Endodermal cell (in vitro differentiated cells): ENCODE data around the gene RPL29. TPM values are rescaled to one million over a fixed set of nuclear protein-coding genes. Genes with fewer than 3 reads are reported as not detected.

Experiments used
- DNase-seq: peaks from one replicate; pipeline ENCODE4 v3.0.0-alpha.2; 2017
- H3K27ac ChIP-seq: 2 replicates; pipeline ENCODE4 v1.5.1; 2013; ENCODE audit warnings: mild to moderate bottlenecking, low read depth, low read length, moderate library complexity
- H3K27me3 ChIP-seq: 2 replicates; pipeline ENCODE4 v1.6.1; 2013; ENCODE audit warnings: mild to moderate bottlenecking, low read length, moderate library complexity; ENCODE audit not compliant: insufficient read depth, control insufficient read depth, poor library complexity, severe bottlenecking
- H3K36me3 ChIP-seq: 2 replicates; pipeline ENCODE4 v1.7.0; 2013; ENCODE audit warnings: mild to moderate bottlenecking, low read length, moderate library complexity; ENCODE audit not compliant: control insufficient read depth, insufficient read depth
- H3K4me1 ChIP-seq: one replicate; pipeline ENCODE4 v1.7.0; 2013; ENCODE audit warnings: low read length; ENCODE audit not compliant: control insufficient read depth, insufficient read depth
- H3K4me3 ChIP-seq: 2 replicates; pipeline ENCODE4 v1.5.1; 2013; ENCODE audit warnings: mild to moderate bottlenecking, low read length, moderate library complexity
- H3K9ac ChIP-seq: 2 replicates; pipeline ENCODE4 v1.6.1; 2013; ENCODE audit warnings: mild to moderate bottlenecking, low read length, moderate library complexity; ENCODE audit not compliant: poor library complexity, severe bottlenecking; ENCODE audit errors: extremely low read depth
- H3K9me3 ChIP-seq: 2 replicates; pipeline ENCODE4 v1.6.1; 2013; ENCODE audit warnings: mild to moderate bottlenecking, low read length, moderate library complexity; ENCODE audit not compliant: control insufficient read depth
- H3K27ac Mint-ChIP-seq: 2 replicates; pipeline ENCODE4 v1.8.0; 2020; ENCODE audit warnings: mixed read lengths
- H3K27me3 Mint-ChIP-seq: 2 replicates; pipeline ENCODE4 v1.8.0; 2021; ENCODE audit warnings: mild to moderate bottlenecking, mixed read lengths; ENCODE audit not compliant: insufficient read depth
- H3K36me3 Mint-ChIP-seq: 2 replicates; pipeline ENCODE4 v1.8.0; 2020; ENCODE audit warnings: low read depth, mixed read lengths
- H3K4me1 Mint-ChIP-seq: 2 replicates; pipeline ENCODE4 v1.8.0; 2020; ENCODE audit warnings: mixed read lengths
- H3K4me3 Mint-ChIP-seq: 2 replicates; pipeline ENCODE4 v1.8.0; 2020; ENCODE audit warnings: mild to moderate bottlenecking, moderate library complexity, mixed read lengths
- H3K9me3 Mint-ChIP-seq: 2 replicates; pipeline ENCODE4 v1.8.0; 2020; ENCODE audit warnings: mild to moderate bottlenecking, mixed read lengths
- CTCF ChIP-seq: fragments of 200-600 bp; sonication (generic); conservative IDR thresholded peaks from 2 replicates; pipeline ENCODE4 v1.5.0; 2021; ENCODE audit warnings: antibody characterized with exemption, mild to moderate bottlenecking
- WGBS, 2 experiments: methylation state at CpG; one replicate each; pipeline versions ENCODE4 v1.1.5 to v1.1.7; 2013; ENCODE audit warnings: missing lambda C conversion rate in 2 of 2, mixed read lengths in 1 of 2; ENCODE audit not compliant: insufficient coverage in 1 of 2, insufficient read length in 1 of 2; 5-methylcytosine and 5-hydroxymethylcytosine counted together
- total RNA-seq, 2 donors: library from RNA; stranded (reverse); fragmentation: NEBNext Ultra II Directional in 1 of 2; extraction: Animal tissue kit (Norgen Biotek cat#: 25700) in 1 of 2; gene quantifications; 2 replicates in 1 of 2; 3 replicates in 1 of 2; pipeline ENCODE4 v1.2.1, GENCODE V29; 2021

The RPL29 gene
- total RNA-seq, 2 donors from 2014 or later, result 1,325 to 1,600 TPM

GRCh38 chr3:52039846-52040245 lies 44.2 kb upstream of the RPL29 start:
- H3K27ac Mint-ChIP-seq, result no peak overlapping the region
- no peaks in the 10 kb centered on the region for H3K9me3 Mint-ChIP-seq

GRCh38 chr3:52039426-52039825 lies 43.7 kb upstream of the RPL29 start:
- Histone ChIP-seq H3K4me3 (no peak overlapping the region), H3K36me3 (no peaks in the 10 kb centered on the region), H3K9me3 (no peaks in the 10 kb centered on the region), H3K27me3 (no peaks in the 10 kb centered on the region), H3K4me1 (no peaks in the 10 kb centered on the region), H3K27ac (peak overlapping the region; percentile 84), H3K9ac (no peak overlapping the region)
- Mint-ChIP-seq H3K27ac (no peak overlapping the region), H3K27me3 (no peaks in the 10 kb centered on the region), H3K36me3 (no peaks in the 10 kb centered on the region), H3K4me1 (peaks cover 11% of the 10 kb centered on the region), H3K9me3 (no peaks in the 10 kb centered on the region), H3K4me3 (no peak overlapping the region)
- 91 to 96% methylated on average over 3 to 4 of the region's 4 CpGs for WGBS, 2 experiments
- DNase-seq, result no peak
- TF ChIP-seq CTCF, result no peak

More at GRCh38 chr3:52039846-52040245, 44.2 kb upstream of the RPL29 start:
- H3K4me1 ChIP-seq, result no peaks in the 10 kb centered on the region
- no peak overlapping the region for H3K4me3 ChIP-seq
- peaks cover 11% of the 10 kb centered on the region for H3K4me1 Mint-ChIP-seq
- DNase-seq, result no peak
- H3K36me3 Mint-ChIP-seq, result no peaks in the 10 kb centered on the region
- H3K9ac ChIP-seq, result no peak overlapping the region
- no peak overlapping the region for H3K4me3 Mint-ChIP-seq
- H3K27me3 Mint-ChIP-seq, result no peaks in the 10 kb centered on the region
- no peaks in the 10 kb centered on the region for H3K36me3 ChIP-seq
- no peak for TF ChIP-seq CTCF
- no peaks in the 10 kb centered on the region for H3K27me3 ChIP-seq
- H3K9me3 ChIP-seq, result no peaks in the 10 kb centered on the region
- H3K27ac ChIP-seq, result peak overlapping the region; percentile 84
- 78 to 90% methylated on average over 9 to 17 of the region's 17 CpGs for WGBS, 2 experiments

GRCh38 chr3:52038227-52038626 lies 42.5 kb upstream of the RPL29 start:
- no peak overlapping the region for H3K4me3 Mint-ChIP-seq
- TF ChIP-seq CTCF, result no peak
- Histone ChIP-seq H3K9ac (no peak overlapping the region), H3K4me3 (no peak overlapping the region), H3K27me3 (no peaks in the 10 kb centered on the region), H3K36me3 (no peaks in the 10 kb centered on the region), H3K9me3 (no peaks in the 10 kb centered on the region), H3K4me1 (no peaks in the 10 kb centered on the region), H3K27ac (no peak overlapping the region)
- H3K27ac Mint-ChIP-seq, result no peak overlapping the region
- 98 to 100% methylated on average over 1 to 6 of the region's 6 CpGs for whole genome bisulfite sequencing, 2 experiments
- no peaks in the 10 kb centered on the region for H3K36me3 Mint-ChIP-seq
- peaks cover 6% of the 10 kb centered on the region for H3K4me1 Mint-ChIP-seq
- no peaks in the 10 kb centered on the region for H3K9me3 Mint-ChIP-seq
- no peaks in the 10 kb centered on the region for H3K27me3 Mint-ChIP-seq
- DNase-seq, result no peak
